Caco-2 (cell line): ENCODE data around the gene PAXX. TPM values are rescaled to one million over a fixed set of nuclear protein-coding genes. Genes with fewer than 3 reads are reported as not detected.
A peak's percentile ranks its signal among the peaks of the same experiment; 100 is the strongest.

Experiments used
- BruUV-seq: library from RNA; stranded (reverse); fragments of 400-500 nt; replicated peaks from 2 replicates; lab custom pipeline; 2021; lab: Mats Ljungman, UMichigan
- CTCF ChIA-PET: fragments of 300-600 bp; sonication (Branson Sonifier 250); formaldehyde crosslinking; loops from one replicate; lab custom pipeline; 2022; ENCODE audit warnings: antibody characterized with exemption; lab: Charles Lee
- POLR2A ChIA-PET: fragments of 300-600 bp; sonication (Branson Sonifier 250); formaldehyde crosslinking; loops from one replicate; lab custom pipeline; 2022; ENCODE audit warnings: antibody characterized with exemption; lab: Charles Lee
- DNase-seq, 2 experiments: peaks; one replicate each; pipeline versions ENCODE4 v3.0.0 to v3.0.0-alpha.2; 2020 to 2022
- H3K27me3 ChIP-seq: replicated peaks from 2 replicates; pipeline ENCODE4 v1.6.0; 2011; ENCODE audit warnings: low read length; ENCODE audit not compliant: control insufficient read depth, insufficient read depth
- H3K36me3 ChIP-seq: 2 replicates; pipeline ENCODE4 v1.5.1; 2011; ENCODE audit warnings: low read length; ENCODE audit not compliant: control insufficient read depth, insufficient read depth
- H3K4me1 ChIP-seq: fragments of 250-450 bp; sonication (Bioruptor Pico); 2 replicates; pipeline ENCODE4 v1.5.1; 2020; ENCODE audit warnings: mild to moderate bottlenecking
- H3K4me3 ChIP-seq: 2 replicates; pipeline ENCODE4 v1.5.1; 2011; ENCODE audit warnings: low read depth, mild to moderate bottlenecking, control low read depth, low read length
- H3K9me3 ChIP-seq: fragments of 250-450 bp; sonication (Bioruptor Pico); 2 replicates; pipeline ENCODE4 v1.5.1; 2020; ENCODE audit warnings: mild to moderate bottlenecking, moderate library complexity
- H3K27ac Mint-ChIP-seq: one replicate; pipeline ENCODE4 v1.8.0; 2022; ENCODE audit warnings: mixed read lengths; ENCODE audit not compliant: unreplicated experiment
- H3K27me3 Mint-ChIP-seq: one replicate; pipeline ENCODE4 v1.8.0; 2022; ENCODE audit warnings: mixed read lengths; ENCODE audit not compliant: insufficient read depth, unreplicated experiment
- H3K36me3 Mint-ChIP-seq: one replicate; pipeline ENCODE4 v1.8.0; 2022; ENCODE audit warnings: mild to moderate bottlenecking, mixed read lengths; ENCODE audit not compliant: insufficient read depth, unreplicated experiment
- H3K4me1 Mint-ChIP-seq: one replicate; pipeline ENCODE4 v1.8.0; 2022; ENCODE audit warnings: low read depth, mixed read lengths; ENCODE audit not compliant: unreplicated experiment
- H3K4me3 Mint-ChIP-seq: one replicate; pipeline ENCODE4 v1.8.0; 2022; ENCODE audit warnings: mild to moderate bottlenecking, moderate library complexity, mixed read lengths; ENCODE audit not compliant: unreplicated experiment
- H3K9me3 Mint-ChIP-seq: one replicate; pipeline ENCODE4 v1.8.0; 2022; ENCODE audit warnings: mixed read lengths; ENCODE audit not compliant: unreplicated experiment
- intact Hi-C: fragments of 100-400 bp; cut with micrococcal nuclease; formaldehyde crosslinking; loops from one replicate; pipeline ENCODE4 v1.10.0; 2022; ENCODE audit not compliant: unreplicated experiment
- total RNA-seq: library from RNA; stranded (reverse); gene quantifications from 2 replicates; pipeline ENCODE4 v1.2.3, GENCODE V29; 2022
- TF ChIP-seq, protein P1 (sequence below), 2 experiments: fragments of 200-600 bp in 1 of 2; IDR thresholded peaks; 1 replicate in 1 of 2; 2 replicates in 1 of 2; pipeline versions ENCODE4 v1.5.1 to v1.8.0; 2011 to 2022; ENCODE audit warnings: antibody characterized with exemption in 1 of 2, control low read depth in 1 of 2, inconsistent platforms in 1 of 2, low read depth in 1 of 2, low read length in 1 of 2, mild to moderate bottlenecking in 1 of 2, moderate library complexity in 1 of 2; ENCODE audit not compliant: insufficient read depth in 1 of 2, severe bottlenecking in 1 of 2, unreplicated experiment in 1 of 2

The PAXX gene
- total RNA-seq, 1 experiment from 2014 or later: 66.2 TPM

GRCh38 chr9:136994180-136994887 is 2.1 kb downstream of the PAXX start:
- H3K27ac Mint-ChIP-seq: no peak overlapping the region
- peaks cover 24% of the 10 kb centered on the region for H3K4me1 Mint-ChIP-seq
- Histone ChIP-seq H3K9me3 (no peaks in the 10 kb centered on the region), H3K4me1 (peaks cover 47% of the 10 kb centered on the region), H3K4me3 (no peak overlapping the region), H3K36me3 (no peaks in the 10 kb centered on the region), H3K27me3 (no peaks in the 10 kb centered on the region)
- ChIA-PET POLR2A (no interaction called here), CTCF (interaction anchor here (0.7 to 2.7 kb wide), 2 partner anchors 35 to 242 kb away, joined by 5 to 18 read pairs; no protein-coding TSS in a partner anchor)
- peak overlapping the region; percentile 83 for H3K4me3 Mint-ChIP-seq
- TF ChIP-seq, protein P1, sequence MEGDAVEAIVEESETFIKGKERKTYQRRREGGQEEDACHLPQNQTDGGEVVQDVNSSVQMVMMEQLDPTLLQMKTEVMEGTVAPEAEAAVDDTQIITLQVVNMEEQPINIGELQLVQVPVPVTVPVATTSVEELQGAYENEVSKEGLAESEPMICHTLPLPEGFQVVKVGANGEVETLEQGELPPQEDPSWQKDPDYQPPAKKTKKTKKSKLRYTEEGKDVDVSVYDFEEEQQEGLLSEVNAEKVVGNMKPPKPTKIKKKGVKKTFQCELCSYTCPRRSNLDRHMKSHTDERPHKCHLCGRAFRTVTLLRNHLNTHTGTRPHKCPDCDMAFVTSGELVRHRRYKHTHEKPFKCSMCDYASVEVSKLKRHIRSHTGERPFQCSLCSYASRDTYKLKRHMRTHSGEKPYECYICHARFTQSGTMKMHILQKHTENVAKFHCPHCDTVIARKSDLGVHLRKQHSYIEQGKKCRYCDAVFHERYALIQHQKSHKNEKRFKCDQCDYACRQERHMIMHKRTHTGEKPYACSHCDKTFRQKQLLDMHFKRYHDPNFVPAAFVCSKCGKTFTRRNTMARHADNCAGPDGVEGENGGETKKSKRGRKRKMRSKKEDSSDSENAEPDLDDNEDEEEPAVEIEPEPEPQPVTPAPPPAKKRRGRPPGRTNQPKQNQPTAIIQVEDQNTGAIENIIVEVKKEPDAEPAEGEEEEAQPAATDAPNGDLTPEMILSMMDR (IDR thresholded peaks at IDR 0.05; ENCODE audit: insufficient read depth in 1 of 2, low read depth in 1 of 2, low read length in 1 of 2, severe bottlenecking in 1 of 2, unreplicated experiment in 1 of 2): no peak
- intact Hi-C loops: no loop called here
- H3K27me3 Mint-ChIP-seq: no peaks in the 10 kb centered on the region
- no TSS peak for BruUV-seq
- DNase-seq: peak in 1 of 2 experiments; percentile 61
- no peaks in the 10 kb centered on the region for H3K9me3 Mint-ChIP-seq
- H3K36me3 Mint-ChIP-seq: peaks cover 45% of the 10 kb centered on the region

DNA sequence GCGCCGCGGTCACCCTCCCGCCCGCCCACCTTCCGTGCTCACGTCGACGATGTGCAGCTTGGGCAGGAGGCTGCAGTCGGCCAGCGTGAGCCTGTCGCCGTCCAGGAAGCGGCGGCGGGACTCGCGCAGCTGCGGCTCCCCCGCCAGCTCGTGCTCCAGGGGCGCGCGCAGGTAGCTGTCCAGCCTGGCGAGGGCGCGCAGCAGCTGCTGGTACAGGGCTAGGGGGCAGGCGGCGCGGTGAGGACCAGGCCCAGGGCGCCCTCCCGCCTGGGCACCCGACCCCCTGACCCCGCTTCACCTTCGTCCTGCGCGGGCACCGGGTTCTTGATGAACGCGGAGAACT is 2.6 kb downstream of the PAXX start:
- Histone ChIP-seq H3K27me3 (no peaks in the 10 kb centered on the region), H3K4me1 (peaks cover 43% of the 10 kb centered on the region), H3K4me3 (no peak overlapping the region), H3K9me3 (no peaks in the 10 kb centered on the region), H3K36me3 (no peaks in the 10 kb centered on the region)
- POLR2A ChIA-PET: no interaction called here
- BruUV-seq: no TSS peak
- DNase-seq: no peak
- intact Hi-C loops: no loop called here
- H3K4me1 Mint-ChIP-seq: peaks cover 19% of the 10 kb centered on the region
- no peak overlapping the region for H3K27ac Mint-ChIP-seq
- H3K36me3 Mint-ChIP-seq: peaks cover 45% of the 10 kb centered on the region
- no peaks in the 10 kb centered on the region for H3K9me3 Mint-ChIP-seq
- H3K4me3 Mint-ChIP-seq: no peak overlapping the region
- no peaks in the 10 kb centered on the region for H3K27me3 Mint-ChIP-seq
- TF ChIP-seq, protein P1 (IDR thresholded peaks at IDR 0.05; ENCODE audit: insufficient read depth in 1 of 2, low read depth in 1 of 2, low read length in 1 of 2, severe bottlenecking in 1 of 2, unreplicated experiment in 1 of 2): no peak
- CTCF ChIA-PET: interaction anchor here (2.8 kb wide), 1 partner anchor 40 kb away, joined by 12 read pairs; no protein-coding TSS in a partner anchor

DNA sequence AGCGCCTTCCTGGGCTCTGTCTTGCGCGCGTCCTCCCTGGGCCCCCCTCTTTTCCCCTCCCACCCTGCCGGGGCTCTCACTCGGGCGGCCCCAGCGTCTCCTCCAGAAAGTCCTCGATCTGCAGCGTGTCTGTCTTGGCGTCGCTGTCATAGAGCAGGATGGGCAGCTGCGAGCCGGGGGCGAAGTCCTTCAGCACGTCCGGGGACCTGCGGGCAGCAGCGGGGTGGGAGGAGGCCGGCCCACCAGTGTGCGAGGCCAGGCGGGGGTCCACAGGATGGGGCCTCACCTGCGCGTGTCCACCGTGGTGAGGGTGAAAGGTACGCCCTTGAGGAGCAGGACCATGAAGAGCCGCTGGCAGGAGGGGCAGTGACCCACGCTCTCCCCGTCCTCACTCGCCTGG is 3.1 kb downstream of the PAXX start:
- Mint-ChIP-seq H3K9me3 (no peaks in the 10 kb centered on the region), H3K4me1 (peaks cover 14% of the 10 kb centered on the region), H3K36me3 (peaks cover 45% of the 10 kb centered on the region), H3K27me3 (no peaks in the 10 kb centered on the region), H3K4me3 (no peak overlapping the region), H3K27ac (no peak overlapping the region)
- Histone ChIP-seq H3K9me3 (no peaks in the 10 kb centered on the region), H3K27me3 (no peaks in the 10 kb centered on the region), H3K4me3 (no peak overlapping the region), H3K36me3 (no peaks in the 10 kb centered on the region), H3K4me1 (peaks cover 42% of the 10 kb centered on the region)
- intact Hi-C loops: no loop called here
- TF ChIP-seq, protein P1 (IDR thresholded peaks at IDR 0.05; ENCODE audit: insufficient read depth in 1 of 2, low read depth in 1 of 2, low read length in 1 of 2, severe bottlenecking in 1 of 2, unreplicated experiment in 1 of 2): no peak
- no TSS peak for BruUV-seq
- no peak for DNase-seq
- ChIA-PET CTCF (interaction anchor here (0.5 to 2.8 kb wide), 5 partner anchors 27 to 72 kb away, joined by 4 to 13 read pairs (median 4); no protein-coding TSS in a partner anchor), POLR2A (no interaction called here)
